Stimulated activated CD8-positive, alpha-beta memory T cell treated with anti-CD3 and anti-CD28 coated beads, Interleukin-7, amount 100 ng/mL, for 4 hours (primary cell): ENCODE measurements around the gene PPM1M.

Experiments
- DNase-seq, 2 donors: peaks; one replicate each; pipeline ENCODE4 v3.0.0-alpha.2; 2020; ENCODE audit warnings: low read depth in 2 of 2

PPM1M gene, protein sequence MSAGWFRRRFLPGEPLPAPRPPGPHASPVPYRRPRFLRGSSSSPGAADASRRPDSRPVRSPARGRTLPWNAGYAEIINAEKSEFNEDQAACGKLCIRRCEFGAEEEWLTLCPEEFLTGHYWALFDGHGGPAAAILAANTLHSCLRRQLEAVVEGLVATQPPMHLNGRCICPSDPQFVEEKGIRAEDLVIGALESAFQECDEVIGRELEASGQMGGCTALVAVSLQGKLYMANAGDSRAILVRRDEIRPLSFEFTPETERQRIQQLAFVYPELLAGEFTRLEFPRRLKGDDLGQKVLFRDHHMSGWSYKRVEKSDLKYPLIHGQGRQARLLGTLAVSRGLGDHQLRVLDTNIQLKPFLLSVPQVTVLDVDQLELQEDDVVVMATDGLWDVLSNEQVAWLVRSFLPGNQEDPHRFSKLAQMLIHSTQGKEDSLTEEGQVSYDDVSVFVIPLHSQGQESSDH

DNA sequence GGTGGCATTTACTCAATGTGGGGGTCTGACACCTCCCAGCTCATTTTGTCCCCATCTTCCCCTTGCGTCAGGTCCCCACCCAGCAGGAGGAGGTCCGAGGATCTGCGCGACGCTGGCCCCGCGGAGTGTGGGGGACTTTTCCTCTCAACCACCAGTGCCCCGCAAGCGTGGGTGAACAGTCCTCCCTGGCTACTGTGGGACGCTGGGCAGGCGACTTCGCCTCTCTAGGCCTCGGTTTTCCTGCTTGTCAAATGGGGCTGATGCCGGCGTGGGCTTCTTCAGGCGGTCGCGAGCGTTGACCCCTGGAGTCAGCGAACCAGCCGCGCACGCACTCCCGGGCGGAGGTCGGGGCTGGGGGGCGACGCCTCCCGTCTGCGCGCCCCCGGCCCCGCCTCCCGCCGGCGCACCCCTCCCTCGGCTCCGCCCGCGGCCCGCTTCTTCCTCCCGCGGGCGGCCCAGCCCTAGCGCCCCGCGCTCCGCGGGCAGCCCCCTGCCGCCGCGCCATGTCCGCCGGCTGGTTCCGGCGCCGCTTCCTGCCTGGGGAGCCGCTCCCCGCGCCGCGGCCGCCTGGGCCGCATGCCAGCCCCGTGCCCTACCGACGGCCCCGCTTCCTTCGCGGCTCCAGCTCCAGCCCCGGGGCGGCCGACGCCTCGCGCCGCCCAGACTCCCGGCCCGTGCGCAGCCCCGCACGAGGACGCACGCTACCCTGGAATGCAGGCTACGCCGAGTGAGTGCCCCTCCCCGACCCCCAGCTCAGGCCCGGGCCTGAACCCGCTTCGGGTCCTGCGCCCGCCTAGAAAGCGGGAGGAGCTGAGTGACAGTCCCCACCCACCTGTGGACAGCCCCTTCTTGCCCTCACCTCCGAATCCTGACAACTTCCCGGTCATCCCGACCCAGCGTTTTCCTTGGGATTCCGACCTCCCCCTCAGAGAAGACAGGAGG is at the start of gene PPM1M:
PPM1M (plus strand) TSS at position 438 of the 942 bp plus-strand sequence; CDS start at position 504, 66 bp downstream.
- DNase-seq: peak in 1 of 2 donors; percentile 60

DNA sequence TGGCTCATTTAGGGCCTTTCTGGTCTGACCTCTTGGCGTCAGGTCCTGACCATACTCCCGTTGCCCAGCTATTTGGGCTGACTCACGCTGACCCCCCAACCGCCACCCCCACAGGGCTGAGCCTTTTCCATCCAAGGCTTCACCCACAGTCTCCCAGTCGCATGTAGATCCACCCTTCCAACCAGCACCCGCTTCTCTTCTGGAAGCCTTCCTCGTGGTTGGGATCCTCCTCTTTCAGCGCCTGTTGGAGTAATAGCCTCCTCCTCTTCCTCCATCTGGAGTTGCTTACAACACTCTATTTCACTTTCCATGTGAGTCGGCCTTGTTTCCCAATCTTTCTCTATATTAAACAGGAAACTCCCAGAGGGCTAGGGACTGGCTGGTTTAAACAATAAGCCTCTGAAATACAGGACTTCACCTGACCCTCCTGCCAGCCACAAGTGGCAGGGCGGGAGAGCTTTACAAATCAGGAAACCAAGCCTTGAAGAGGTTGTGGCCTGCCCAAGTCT is 49.7 kb upstream of the PPM1M start:
- DNase-seq: no peak

DNA sequence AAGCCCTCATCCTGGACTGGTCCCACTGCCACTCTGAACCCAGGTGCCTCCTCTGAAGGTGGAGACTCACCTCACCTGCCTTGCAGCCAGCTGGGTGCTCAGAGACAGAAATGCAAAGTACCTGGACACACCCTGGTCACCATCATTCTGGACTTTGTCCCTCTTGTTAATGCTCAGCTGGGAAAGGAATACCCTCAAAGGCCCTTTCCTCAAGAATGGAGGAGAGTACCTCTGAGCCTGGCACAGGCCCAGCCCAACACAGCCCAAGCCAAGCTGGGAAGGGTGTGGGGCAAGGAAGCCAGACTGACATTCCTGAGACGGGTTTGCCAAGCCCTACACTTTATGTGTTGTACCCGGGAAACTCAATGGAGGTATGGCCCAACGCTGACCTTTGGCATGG is 48.6 kb upstream of the PPM1M start:
- no peak for DNase-seq

DNA sequence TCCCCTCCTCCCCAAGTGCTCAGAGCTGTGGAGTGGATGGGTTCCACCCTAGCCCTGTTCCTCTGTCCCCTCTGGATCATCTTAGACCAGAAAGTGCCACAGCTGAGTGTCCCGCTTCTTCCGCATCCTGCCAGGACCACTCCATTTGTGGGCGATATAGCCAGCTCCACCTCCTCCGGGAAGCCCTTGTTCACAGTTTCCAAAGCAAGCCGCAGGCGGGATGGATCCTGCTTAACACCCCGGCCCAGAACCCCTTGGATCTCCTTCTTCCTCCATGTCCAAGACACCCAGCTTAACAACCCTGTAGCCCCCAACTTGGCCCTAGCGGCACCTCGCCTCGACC is 48.1 kb upstream of the PPM1M start:
- DNase-seq: no peak

DNA sequence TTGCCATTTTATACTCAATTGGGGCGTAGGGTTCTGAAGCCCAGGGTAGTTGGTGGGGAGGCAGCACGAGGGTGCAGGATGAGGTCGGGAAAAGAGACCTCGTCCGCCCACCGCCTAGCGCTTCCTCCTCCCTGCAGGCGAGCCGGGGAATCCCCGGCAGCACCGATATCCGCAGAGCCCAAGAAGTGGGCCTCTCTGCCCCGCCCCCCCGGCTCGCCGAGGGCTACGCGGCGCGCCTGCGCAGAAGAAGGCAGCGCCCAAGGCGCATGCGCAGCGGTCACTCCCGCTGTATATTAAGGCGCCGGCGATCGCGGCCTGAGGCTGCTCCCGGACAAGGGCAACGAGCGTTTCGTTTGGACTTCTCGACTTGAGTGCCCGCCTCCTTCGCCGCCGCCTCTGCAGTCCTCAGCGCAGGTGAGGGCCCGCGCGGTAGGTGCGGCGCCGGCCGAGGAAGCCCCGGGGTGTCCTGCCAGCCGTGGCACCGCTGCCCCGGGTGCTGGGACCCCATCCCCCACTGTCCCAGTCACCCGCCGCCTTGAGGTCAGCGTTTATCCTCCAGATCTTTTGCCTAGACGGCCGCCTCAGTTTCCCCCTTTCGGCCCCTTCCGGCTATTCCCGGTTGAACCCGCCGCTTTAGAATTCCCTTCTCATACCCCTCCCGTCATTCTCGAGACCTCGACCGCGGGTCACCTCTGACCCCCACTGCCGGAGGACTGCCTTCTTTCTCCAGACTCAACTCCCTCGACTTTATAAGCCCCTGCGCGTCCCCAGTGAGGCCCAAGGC is 47.5 kb upstream of the PPM1M start, which contains the start of gene ALAS1:
ALAS1 (plus strand) TSS at position 319 of the 784 bp plus-strand sequence. CDS start 1,082 bp downstream, outside the sequence.
- peak; percentile 83 to 90 for DNase-seq

DNA sequence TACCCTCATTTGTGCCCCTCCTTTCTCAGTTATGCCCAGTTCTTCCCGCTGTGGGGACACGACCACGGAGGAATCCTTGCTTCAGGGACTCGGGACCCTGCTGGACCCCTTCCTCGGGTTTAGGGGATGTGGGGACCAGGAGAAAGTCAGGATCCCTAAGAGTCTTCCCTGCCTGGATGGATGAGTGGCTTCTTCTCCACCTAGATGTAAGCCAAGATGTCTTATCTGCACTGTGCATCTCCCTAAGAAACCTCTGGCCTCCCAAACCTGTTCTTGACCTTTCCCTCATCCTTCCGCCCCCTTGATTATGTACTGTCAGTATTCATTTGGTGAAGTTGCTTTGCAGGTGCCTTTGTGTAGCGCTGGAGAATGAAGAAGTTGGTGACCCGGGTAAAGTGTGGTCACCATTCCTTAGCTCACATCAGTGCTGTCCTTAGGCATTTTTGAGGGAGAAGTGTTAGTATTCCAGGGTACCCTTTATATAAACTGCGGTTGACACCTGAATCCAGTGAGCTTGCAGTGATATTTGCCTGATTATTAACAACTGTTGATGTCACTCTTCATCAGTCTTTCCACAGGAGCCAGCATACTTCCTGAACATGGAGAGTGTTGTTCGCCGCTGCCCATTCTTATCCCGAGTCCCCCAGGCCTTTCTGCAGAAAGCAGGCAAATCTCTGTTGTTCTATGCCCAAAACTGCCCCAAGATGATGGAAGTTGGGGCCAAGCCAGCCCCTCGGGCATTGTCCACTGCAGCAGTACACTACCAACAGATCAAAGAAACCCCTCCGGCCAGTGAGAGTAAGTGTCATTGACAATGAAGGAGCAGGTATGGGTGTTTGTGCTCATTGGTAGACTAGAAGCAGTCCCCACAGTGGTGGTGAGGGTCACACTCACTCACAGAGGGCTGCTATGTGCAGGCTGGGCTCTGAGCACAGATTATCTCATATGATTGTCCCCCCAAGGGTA is 46.6 kb upstream of the PPM1M start:
- no peak for DNase-seq

DNA sequence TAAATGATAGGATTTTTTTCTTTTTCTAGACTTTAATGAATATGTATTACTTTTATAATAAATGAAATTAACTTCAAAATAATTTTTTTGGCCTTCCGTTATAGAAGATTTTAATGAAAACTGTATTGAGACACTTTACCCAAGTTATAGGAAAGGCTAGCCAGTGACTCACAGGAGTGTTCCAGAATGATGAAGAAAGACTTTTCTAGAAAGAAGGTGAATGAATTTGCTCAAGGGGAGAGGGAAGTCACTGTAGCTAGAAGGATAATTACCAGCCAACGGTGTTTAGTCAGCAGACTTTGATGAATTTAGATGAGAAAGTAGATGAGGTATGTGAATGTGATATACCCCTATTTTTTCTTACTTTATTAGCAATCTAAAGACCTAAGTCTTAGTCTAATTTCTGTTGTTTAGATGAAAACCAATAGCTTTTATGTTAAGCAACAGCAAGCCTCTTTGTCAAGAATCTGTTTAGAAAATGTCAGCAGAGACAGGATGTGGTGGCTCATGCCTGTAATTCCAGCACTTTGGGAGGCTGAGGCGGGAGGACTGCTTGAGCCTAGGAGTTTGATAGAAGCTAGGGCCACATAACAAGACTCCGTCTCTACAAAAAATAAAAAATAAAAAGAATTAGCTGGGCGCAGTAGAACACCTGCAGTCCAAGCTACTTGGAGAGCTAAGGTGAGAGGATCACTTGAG is 44.4 kb upstream of the PPM1M start:
- DNase-seq: no peak

DNA sequence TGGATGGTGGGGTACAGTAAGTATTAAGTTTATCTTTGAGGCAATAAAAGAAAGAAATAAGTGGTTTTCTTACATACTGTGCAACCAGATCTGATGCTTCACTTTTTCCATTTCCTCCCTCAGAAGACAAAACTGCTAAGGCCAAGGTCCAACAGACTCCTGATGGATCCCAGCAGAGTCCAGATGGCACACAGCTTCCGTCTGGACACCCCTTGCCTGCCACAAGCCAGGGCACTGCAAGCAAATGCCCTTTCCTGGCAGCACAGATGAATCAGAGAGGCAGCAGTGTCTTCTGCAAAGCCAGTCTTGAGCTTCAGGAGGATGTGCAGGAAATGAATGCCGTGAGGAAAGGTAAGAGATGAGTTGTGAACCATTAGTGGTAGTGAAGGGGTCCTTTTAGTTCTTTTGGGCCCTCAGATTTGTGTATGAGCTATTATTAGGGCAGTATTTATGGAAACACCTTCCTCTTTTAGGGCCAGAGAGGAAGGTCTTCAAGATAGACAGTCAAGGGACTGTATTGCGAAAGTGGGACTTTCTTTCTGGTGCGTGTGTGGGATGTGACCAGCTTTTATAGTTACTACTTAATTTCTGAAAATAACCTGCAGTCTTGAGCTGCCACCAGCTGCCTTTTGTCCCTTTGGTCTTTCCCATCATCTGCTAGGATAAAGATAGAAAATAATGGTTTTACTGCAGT is 43.0 kb upstream of the PPM1M start:
- no peak for DNase-seq

DNA sequence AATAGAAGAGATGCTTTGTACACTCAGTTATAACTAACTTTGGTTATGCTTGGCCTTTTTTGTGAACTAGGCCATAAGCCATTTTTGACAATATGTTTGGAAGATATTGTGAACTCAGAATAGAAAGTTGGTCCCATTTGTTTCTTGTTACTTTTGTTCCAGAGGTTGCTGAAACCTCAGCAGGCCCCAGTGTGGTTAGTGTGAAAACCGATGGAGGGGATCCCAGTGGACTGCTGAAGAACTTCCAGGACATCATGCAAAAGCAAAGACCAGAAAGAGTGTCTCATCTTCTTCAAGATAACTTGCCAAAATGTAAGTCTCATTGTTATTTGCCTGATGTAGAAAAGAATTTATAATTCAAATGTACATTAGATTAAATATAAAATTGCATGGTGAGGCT is 41.9 kb upstream of the PPM1M start:
- DNase-seq: no peak

DNA sequence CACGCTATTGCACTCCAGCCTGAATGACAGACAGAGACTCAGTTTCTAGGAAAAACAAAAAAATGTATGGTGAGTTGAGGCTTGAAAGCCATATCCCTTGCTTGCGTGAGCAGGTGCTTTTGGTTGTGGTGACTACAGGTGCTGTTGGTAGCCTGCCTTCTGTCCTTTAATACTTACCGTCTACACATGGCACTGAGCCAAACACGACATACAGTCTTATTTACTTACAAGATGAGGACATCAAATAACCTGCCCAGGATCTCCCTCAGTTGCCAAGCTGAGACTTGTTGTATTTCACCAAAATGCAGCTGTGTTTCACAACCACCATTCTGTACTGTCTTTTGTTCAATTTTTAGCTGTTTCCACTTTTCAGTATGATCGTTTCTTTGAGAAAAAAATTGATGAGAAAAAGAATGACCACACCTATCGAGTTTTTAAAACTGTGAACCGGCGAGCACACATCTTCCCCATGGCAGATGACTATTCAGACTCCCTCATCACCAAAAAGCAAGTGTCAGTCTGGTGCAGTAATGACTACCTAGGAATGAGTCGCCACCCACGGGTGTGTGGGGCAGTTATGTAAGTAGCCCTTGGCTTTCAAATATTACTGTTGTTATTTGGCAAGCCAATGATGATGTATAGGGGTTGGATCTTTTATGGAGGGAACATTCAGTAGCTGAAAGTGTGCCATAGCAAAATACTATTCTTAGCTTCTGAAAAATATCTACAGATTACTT is 41.1 kb upstream of the PPM1M start:
- DNase-seq: no peak

DNA sequence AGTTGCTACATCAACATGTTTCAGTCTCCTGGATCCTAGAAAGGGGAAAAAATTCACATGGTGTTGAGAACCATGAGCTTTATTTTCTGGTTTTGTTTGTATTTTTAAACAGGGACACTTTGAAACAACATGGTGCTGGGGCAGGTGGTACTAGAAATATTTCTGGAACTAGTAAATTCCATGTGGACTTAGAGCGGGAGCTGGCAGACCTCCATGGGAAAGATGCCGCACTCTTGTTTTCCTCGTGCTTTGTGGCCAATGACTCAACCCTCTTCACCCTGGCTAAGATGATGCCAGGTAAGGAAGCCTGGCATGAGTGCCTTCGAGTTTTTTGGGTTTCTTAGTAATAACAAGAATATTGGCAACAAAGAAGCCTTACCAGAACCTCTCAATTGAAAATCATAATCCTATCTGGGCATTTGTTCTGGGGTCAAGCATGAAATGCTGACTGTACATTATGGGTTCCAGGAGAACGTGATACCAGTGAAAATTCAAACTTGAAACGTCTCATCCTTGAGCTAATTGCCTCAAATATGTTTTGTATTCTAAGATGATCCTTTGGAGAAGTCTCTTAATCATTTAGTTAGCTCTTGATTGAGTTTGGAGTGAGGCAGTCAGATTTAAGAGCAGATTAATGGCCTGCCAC is 39.7 kb upstream of the PPM1M start:
- DNase-seq: no peak

DNA sequence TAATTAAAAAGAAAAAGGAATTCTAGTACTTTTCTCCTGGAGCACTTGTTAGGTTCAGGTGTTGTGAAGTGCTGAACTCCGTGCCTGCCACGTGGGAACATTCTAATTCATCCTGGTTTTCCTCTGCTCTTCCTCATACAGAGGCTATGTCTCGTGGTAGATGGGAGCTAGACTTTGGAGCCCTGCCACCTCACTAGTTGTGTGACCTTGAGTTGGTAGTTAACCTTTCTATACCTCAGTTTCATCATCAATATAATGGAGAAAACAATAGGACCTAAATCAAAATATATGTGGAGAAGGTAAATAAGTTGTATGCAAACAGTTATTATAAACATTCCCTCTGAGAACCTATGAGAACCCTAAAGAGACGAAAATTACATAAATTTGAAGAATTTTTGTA is 37.0 kb upstream of the PPM1M start:
- no peak for DNase-seq

DNA sequence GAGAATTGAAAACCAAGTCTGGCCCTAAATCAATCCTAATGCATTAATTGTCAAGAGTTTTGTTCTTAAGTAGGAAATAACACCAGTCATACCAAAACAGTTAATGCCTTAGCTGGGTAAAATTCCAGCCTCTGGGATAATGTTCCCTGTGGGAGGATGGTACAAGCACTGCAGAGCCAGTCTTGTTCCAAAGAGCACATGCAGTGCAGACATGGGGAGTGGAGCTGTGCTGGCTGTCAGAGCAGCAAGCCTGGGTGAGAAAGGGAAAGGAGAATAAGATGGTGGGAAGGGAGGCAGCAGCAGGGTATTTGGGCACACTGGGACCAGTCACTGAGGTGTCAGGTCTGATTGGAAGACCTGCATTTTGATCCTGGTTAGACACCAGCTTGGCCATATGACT is 35.5 kb upstream of the PPM1M start:
- DNase-seq: no peak

DNA sequence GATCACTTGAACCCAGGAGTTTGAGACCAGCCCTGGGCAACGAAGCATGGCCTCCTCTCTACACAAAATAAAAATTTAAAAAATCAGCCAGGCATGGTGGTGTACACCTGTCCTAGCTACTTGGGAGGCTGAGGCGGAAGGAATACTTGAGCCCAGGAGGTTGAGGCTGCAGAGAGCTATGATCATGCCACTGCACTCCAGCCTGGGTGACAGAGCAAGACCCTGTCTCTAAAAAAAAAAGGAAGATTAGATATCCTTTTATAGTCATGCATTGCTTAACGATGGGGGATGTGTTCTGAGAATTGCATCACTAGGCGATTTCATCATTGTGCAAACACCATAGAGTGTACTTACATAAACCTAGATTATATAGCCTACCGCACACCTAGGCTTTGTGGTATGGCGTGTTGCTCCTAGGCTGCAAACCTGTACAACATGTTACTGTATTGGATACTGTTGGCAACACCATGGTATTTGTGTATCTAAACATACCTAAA is 35.0 kb upstream of the PPM1M start:
- no peak for DNase-seq

DNA sequence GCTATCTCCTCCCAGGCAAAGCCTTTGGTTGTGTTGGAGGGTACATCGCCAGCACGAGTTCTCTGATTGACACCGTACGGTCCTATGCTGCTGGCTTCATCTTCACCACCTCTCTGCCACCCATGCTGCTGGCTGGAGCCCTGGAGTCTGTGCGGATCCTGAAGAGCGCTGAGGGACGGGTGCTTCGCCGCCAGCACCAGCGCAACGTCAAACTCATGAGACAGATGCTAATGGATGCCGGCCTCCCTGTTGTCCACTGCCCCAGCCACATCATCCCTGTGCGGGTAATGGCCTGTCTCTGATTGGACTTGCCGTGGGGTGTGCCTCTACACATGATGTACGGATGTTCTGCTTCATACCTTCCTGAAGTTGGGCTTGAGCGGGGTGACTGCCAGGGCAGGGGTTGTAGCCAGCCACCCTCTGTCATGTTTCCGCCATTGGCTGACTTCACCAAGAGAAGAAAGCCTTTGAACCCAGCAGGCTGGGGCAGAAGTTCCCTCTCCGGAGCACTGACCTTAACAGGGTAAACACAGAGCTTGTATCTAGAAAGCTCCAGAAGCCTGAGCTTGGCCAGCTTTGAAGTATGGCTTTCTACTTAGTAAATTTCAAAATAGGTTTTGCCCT is 34.2 kb upstream of the PPM1M start:
- no peak for DNase-seq

DNA sequence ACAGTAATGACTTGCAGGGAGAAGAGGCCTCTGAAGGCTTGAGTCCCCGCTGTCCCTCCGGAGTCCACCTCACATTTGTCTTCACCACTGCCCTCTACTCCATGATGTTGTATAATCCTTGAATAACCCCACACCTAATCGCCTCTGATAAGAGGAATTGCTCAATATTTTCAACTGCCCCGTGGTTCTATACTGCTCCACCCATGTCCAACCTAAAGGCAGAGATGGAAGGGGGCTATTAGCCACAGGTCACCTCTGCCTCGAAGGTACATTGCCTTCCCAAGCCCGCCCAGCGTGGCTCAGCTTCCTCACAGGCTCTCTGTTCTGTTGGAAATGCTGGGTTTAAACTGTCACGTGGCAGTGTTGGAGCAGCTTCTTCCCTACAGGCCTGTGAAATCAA is 32.6 kb upstream of the PPM1M start:
- no peak for DNase-seq

DNA sequence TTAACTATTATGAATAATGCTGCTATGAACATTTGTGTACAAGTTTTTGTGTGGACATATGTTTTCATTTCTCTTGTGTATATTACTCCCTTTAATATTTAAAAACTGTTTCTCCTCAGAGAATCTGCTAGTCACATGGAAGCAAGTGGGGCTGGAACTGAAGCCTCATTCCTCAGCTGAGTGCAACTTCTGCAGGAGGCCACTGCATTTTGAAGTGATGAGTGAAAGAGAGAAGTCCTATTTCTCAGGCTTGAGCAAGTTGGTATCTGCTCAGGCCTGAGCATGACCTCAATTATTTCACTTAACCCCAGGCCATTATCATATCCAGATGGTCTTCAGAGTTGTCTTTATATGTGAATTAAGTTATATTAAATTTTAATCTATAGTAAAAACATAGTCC is 31.7 kb upstream of the PPM1M start:
- no peak for DNase-seq
